Measurements from ENCODE around the gene RCCD1. TPM values are rescaled to one million over a fixed set of nuclear protein-coding genes. Genes with fewer than 3 reads are reported as not detected.

Gene RCCD1
- total RNA-seq, 1 experiment from 2014 or later: 49.3 TPM

DNA sequence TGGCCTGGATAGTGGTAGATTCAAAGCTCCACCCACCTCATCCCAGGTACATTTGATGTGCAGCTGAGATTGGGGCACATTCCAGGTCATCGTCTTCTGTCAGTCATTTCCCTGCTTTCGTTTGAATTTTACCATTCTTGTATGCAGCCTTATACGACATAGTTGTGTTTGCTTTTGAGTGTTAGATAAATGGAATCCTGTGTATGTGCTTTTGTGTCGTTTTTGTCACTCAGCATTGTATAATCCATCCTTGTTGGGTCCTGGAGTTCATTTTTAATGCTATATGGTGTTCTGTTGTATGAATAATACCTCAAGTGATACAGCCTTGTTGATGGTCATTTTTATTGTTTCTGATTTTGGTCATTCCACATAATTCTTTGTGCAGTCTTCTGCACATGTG, 7.3 kb downstream of the RCCD1 start:
- DNase-seq (ENCODE audit: low spot score): no peak

DNA sequence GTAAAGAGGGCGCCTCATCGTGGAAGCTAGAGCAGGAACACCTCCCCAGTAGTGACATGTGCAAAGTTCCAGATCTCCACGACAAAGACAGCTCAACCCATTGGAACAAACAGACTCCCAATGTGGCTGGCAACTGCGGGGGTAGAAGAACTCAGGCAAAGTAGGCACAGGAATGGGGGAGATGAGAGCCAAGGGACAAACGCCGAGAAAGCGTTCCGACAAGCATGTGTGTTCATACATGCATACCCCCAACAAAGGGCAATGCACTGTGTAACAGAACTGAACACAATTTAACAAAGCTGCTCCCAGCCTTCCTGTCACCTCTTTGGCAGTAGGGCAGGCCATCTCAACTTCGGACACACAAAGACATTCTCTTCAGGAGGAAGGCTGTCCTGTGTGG, 11.6 kb downstream of the RCCD1 start:
- no peak for DNase-seq (ENCODE audit: low spot score)

DNA sequence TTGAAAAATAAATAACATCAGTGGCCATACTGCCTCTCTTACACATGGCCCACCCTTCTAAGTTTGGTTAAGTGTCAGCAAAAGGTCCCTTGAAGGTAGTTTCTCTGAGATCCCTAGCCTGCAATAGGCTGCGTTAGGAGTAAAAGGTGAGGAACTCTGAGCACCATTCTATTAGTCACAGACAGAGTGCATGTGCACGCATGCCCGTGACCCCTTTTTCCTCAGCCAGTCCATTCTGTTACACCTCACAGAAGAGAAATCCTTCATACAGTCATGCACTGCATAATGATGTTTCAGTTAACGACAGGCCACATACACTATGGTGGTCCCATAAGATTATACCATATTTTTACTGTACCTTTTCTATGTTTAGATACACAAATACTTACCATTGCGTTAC, 12.5 kb downstream of the RCCD1 start:
- DNase-seq (ENCODE audit: low spot score): no peak

DNA sequence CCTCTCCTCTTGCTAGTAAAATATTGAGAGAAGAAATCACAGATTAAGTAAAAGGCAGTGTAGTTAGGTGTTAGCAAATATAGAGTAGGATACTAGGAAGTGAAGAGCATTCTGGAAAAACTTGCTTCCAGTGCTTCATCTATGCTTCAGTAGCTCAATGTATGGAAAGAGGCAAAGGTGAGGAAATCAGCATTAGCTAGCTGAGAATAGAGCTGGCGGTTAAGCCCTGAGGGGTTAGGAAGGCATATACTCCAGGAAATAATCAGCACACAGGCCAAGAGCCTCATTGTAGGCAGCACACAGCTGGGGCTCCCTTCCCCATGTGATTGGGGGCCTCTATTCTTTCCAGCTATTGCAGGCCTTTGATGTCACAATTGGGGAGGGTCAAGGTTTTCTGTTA, 13.8 kb downstream of the RCCD1 start:
- DNase-seq (ENCODE audit: low spot score): no peak

DNA sequence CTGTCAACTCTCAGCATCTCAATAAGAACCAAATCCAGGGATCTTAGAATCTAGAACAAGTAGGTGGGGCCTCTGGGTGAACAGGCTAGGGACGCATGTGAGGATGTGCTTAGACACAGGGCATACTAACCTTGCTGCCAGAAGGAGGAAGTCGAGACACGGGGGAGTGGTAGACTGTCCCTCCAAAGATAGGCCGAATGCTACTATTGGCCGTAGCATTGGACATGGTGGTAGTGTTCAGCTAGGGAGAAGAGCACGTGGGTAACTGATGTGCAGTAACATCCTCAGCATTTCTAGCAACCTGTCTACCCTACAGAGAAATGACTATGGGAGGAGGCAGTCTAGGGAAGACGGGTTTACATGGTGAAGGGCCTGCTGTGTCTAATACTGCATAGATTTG, 15.6 kb downstream of the RCCD1 start:
- no peak for DNase-seq (ENCODE audit: low spot score)

DNA sequence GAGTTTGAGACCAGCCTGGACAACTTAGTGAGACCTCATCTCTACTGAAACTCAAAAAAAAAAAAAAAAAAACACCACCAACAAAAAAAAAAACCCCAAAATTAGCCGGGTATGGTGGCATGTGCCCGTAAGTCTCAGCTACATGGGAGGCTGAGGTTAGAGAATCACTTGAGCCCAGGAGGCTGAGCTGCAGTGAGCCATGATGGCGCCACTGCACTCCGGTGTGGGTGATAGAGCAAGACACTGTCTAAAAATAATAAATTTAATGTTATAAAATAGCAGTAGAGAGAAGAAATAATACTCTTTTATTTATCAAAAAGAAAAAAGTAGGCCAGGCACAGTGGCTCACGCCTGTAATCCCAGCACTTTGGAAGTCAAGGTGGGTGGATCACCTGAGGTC, 17.4 kb downstream of the RCCD1 start:
- no peak for DNase-seq (ENCODE audit: low spot score)

DNA sequence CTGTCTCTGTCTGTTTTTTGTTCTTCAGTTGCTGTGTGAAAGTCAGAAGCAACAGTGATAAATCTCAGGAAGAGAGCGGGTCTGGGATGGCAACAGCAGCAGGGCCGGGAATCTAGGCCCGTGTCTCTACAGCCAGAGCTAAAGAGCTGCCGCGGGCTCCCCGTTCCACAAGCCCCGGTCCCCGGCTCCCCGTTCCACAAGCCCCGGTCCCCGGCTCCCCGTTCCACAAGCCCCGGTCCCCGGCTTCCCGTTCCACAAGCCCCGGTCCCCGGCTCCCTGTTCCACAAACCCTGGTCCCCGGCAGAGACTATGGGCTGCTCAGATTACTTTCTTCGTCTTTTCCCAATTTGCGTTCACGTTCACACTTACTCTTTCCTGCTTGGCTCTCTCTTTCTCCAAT, 19.5 kb downstream of the RCCD1 start:
- DNase-seq (ENCODE audit: low spot score): no peak

DNA sequence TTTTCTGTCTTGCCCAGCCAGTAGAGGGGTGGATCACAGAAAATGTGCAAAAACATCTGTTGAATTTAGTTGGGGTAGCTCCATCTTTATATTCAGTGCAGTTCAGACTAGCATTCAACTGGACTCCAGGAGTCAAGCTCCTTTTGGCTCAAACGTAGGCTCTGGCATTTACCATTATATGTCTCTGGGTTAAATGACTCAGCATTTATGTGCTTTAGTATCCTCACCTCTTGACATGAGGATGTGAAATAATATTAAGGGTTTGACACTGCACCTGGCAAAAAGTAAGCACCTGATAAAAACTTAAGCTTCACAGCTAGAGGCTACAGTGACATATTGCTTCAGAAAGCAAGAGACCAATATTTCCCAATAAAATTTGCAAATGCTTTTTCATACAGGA, 24.9 kb downstream of the RCCD1 start:
- DNase-seq (ENCODE audit: low spot score): no peak

DNA sequence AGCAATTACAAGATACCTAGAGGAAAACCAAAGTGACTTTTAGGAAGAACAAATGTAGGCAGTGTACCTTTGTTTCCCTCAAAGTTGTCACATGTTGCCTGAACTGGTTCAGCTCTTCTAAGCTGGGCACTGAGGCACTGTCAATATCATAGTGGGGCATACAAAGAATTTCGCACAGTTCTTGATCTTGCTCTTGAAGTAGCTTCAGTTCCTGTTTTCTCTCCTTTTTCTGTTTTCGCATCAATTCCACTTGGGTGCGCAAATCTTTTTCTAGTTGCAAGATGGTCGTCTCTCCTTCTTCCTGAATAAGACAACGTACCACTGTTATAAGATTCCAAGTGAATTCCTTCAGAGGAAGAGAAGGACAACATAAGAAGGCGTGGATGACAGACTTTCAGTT, 27.0 kb downstream of the RCCD1 start:
- DNase-seq (ENCODE audit: low spot score): no peak

DNA sequence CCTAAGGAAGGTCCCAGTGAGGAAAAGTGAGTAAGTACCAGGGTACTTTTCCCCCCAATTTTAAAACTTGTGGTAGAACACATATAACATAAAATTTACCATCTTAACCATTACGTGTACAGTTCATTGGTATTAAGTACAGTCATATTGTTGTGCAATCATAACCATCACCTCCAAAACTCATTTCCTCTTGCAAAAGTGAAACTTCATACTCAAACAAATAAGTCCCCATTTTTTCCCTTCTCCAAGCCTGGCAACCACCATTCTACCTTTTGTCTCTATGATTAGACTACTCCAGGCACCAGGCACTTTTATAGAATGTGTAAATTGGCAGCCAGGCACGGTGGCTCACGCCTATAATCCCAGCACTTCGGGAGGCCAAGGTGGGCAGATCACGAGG, 27.5 kb downstream of the RCCD1 start:
- no peak for DNase-seq (ENCODE audit: low spot score)

DNA sequence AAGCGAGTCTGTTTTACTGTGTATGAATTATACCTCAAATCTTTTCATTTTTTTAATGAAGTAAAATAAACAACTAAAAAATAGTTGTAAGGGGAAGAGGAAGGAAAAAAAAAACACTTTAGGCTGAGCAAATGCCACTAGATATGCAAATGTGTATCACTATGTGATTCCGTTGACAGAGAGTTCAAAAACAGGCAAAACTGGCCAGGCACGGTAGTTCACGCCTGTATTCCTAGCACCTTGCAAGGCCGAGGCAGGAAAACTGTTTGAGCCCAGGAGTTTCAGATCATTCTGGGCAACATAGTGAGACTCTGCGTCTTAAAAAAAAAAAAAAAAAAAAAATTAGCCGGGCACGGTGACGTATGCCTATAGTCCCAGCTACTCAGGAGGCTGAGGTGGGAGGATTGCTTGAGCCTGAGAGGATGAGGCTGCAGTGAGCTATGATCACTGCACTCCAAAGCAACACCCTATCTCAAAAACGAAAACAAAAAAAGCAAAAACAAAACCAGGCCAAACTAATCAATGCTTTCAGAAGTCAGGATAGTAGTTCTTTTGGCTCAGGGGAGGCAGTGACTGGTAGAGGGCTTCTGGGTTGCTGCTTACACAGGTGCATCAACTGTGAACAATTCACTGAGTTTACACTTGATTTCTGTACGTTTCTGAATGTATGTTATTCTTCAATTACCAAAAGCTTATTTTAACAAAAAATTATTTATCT, 32.3 kb downstream of the RCCD1 start:
- no peak for DNase-seq (ENCODE audit: low spot score)

DNA sequence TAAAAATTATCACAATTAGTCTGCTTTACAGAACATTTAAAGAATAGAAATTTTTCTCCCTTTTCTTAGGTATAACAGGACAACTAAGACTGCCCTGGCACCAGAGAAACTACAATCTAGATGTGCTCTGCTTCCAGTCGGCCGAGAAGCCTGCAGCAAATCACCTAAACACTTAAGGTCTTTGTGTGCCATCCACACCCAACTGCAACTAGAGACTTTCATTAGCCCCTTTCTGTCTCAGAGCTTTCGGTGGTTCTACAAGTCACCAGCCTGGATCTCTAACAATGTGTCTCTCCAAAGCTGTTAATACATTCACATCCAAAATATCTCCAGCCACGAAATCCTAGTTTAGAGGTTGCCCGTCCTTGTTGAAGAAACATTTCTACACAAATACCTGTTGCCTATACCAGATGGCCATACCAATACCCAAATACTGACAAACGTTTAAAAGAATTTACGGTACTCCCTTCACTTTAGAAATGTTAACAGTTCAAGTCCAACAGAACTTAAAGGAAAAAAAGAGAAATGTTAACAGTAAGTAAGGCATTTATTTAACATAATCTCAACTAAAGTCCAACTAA, 33.0 kb downstream of the RCCD1 start:
- DNase-seq (ENCODE audit: low spot score): no peak

DNA sequence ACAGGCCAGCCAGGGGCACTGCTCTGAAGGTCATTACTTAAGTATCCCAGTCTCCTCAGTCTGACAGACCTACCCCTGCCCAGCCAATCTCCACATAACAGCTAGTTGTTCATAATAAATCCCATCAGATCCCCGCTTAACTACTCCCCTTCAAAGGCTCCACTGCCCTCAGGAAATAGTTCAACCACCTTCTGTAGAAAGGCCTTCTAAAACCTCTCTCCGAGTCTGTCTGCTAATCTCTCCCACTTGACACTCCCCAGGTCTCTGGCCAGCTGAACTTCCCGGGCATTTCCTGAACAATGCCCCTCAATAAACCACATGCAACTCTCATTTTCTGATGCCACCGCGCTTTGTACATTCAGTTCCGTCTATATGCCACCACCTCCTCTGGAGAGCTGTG, 33.6 kb downstream of the RCCD1 start:
- no peak for DNase-seq (ENCODE audit: low spot score)

DNA sequence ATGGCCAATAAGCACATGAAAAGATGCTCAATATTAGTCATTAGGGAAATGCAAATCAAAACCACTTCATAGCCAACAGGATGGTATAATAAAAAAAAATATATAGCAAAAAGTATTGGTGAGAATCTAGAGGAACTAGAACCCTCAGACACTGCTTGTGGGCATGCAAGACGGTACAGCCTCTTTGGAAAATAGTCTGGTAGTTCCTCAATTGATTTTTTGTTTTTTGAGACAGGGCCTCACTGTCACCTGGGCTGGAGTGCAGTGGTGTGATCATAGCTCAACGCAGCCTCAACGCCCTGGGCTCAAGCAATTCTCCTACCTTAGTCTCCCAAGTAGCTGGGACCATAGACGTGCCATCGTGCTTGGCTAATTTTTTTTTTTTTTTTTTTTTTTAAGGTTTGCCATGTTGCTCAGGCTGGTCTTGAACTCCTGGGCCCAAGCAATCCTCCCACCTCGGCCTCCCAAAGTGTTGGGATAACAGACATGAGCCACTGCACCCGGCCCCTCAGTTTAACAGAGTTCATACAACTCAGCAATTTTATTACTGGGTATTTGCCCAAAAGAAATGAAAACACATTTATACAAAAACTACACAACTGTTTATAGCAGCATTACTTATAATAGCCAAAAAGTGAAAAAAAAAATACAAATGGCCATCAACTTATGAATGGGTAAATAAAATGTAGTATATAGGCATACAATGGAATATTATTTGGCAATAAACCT, 34.5 kb downstream of the RCCD1 start:
- no peak for DNase-seq (ENCODE audit: low spot score)

DNA sequence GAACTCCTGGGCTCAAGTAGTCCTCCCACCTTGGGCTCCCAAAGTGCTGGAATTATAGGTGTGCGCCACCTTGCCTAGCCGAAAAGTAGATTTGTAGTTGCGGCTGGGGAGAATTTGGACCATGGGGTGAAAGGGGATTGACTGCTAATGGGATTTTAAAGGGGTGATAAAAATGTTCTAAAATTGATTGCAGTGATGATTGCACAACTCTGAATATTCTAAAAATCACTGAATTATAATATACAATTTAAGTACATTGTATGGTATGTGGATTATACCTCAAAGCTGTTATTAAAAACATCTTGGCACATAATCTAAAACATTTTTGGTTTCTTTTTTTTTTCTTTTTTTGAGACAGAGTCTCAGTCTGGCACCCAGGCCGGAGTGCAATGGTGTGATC, 35.8 kb downstream of the RCCD1 start:
- DNase-seq (ENCODE audit: low spot score): no peak

DNA sequence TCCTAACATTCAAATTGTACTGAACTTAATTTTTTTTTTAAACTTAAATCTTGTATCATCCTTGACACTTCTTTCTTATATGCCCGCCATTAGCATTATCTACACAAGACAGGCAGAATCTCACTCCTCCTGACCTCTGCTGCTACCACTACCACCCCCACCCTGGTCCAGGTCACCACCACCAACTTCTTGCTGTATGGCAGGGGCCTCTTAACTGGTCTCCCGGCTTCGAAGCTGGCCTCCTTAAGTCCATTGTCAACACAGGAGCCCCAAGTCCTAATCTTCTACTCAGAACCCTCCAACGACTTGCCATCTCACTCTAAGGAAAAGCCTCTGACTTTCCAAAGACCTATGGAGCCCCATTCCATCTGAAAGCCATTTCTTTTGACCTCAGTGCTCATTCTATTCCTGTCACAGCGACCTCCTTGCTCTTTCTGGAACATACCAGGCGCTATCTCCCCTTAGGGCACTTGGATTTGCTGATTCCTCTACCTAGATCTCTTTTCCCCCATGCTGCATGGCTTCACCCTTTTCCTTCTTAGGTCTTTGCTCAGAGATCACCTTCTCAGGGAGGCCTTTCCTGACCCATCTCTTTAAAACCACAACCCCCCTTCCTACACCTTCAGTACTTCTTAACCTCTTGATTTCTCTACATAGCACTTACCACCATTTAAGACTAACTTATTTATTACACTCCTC, 37.1 kb downstream of the RCCD1 start:
- DNase-seq (ENCODE audit: low spot score): peak; percentile 13

DNA sequence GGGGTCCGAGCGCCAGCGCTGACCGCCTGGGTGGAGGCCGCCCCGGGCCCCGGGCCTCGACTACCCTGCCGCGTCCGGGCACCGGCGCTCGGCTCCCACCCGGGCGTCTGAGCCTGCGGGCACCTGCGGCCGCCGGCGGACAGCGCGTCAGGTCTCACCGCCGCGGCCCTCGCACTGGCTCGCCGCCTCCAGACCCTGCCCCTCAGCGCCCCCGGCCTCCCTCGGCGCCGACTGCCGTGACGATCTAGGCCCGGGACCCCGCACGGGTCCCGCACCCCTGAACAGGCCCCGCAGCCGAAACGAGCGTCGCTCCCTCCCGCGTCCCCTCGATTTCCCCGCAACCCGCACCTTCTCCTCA, 39.4 kb downstream of the RCCD1 start:
- DNase-seq (ENCODE audit: low spot score): no peak

DNA sequence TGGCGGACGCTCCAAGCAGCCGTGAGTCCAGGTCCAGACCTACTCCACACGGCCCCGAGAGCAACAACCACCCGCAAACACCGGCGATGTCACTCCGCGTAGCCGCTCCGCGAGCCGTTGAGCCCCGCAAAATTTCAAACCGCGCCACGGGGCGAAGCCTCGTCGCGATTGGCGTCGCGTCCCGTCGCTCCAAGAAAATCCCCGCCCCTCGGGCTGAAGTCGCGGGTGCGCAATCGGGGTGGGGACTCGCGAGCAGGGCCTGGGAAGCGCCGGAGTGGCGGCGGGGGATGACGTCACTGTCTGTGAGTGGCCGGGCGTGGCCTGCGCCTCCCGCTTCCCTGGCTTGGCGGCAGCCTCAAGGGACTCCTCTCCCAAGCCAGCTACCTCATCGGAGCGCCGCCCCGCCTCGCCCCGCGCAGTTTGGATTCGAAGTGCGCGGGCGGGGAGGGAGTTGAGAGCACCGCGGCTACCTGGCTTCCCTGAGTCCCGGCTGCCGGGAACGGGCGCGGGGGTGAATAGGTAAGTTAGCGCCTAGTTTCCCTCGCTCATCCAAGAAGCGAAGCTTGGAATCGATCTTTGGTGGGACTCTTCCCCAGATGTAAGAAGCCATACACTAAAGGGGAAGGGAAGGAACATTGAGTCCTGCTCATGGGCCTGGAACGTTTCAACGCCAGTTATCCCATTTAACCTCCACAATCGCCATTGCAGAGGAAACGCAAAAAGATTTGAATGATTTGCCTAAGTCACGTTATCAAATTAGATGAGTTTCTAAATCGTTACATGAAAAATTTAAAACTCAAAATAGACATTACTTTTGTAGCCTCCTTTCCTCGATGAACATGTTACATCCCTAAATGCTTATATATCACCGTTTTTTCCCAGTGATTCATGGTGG, 40.0 kb downstream of the RCCD1 start, which contains the start of gene PRC1:
Gene PRC1 (minus strand): TSS at position 119 of the 895 bp plus-strand sequence. CDS start 118 bp downstream, at position 1.
- peak; percentile 100 for DNase-seq (ENCODE audit: low spot score)

DNA sequence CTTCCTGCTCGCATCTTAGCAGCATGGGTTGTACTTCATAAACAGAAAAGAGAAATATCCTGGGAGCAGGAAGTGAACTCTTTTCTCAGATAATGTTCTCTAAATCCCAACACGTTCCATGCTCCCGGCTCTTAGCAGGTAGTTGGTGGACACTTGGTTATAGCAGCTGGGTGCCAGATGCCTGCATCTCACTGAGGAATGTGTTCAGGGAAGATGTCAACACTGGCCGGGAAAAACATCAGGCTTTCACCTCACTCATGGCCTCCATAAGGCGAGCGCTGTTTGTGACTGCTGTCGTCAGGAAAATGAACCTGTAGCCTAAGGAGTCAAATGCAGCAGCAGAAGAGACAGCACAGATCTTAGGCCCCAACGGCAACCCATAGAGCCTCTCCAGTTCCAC, 44.1 kb downstream of the RCCD1 start:
- no peak for DNase-seq (ENCODE audit: low spot score)

DNA sequence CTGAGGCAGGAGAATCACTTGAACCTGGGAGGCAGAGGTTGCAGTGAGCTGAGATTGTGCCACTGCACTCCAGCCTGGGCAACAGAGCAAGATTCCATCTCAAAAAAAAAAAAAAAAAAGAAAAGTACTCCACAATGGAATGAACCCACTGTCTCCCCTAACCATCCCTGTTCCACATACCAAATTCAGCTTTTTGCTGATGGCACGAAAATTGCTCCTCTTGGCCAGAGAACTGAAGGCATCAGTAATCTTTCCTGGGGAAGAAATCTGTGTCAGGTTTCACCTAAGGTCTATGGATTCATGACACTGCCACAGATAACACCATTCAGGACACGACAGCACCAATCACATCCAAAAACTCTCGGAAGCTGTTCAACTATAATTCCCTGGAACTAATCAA, 46.5 kb downstream of the RCCD1 start:
- no peak for DNase-seq (ENCODE audit: low spot score)

DNA sequence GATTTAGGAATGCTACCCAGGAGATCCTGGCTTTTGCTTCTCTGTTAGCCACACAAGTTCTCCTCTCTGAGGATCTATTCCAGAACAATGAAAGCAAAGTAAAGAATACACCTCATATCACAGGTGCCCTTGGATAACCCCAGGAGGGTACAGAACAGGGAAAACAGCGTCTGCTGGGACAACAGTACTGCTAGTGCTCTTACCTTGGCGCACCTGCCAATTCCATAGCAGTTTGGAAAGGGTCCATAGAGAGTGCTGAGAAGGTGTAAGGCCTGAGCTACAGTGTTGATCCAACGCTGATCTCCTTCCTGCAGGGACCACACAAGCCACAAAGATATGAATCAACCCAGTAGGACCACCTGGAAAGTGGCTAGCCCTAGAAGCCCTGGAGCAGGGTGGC, 52.6 kb downstream of the RCCD1 start:
- no peak for DNase-seq (ENCODE audit: low spot score)

Data from HT-29 (cell line).